HCT116 (cell line): ENCODE results near the gene KMT2C. TPM values are rescaled to one million over a fixed set of nuclear protein-coding genes. Genes with fewer than 3 reads are reported as not detected.
"Not testable (repeated sequence)": the region's sequence is repeated elsewhere in the genome, so short reads cannot be mapped to it uniquely, and the experiment has no call there.

Experiments used
- ATAC-seq: fragments of 200-7000 bp; cut with Tn5 transposase; 2 replicates; pipeline ENCODE4 v1.9.1; 2020; ENCODE audit warnings: mild to moderate bottlenecking, moderate library complexity
- BruUV-seq: library from RNA; stranded (reverse); fragments of 400-500 nt; replicated peaks from 2 replicates; lab custom pipeline; 2021; lab: Mats Ljungman, UMichigan
- CTCF ChIA-PET: fragments of 300-600 bp; sonication (Branson Sonifier 250); formaldehyde crosslinking; loops from one replicate; lab custom pipeline; 2021; ENCODE audit warnings: antibody characterized with exemption; lab: Charles Lee
- POLR2A ChIA-PET: fragments of 300-600, 350-600 bp; sonication (Branson Sonifier 250); formaldehyde crosslinking; loops from one replicate; lab custom pipeline; 2021; ENCODE audit warnings: antibody characterized with exemption; lab: Charles Lee
- RAD21 ChIA-PET, 2 experiments: fragments of 300-600 bp; sonication (Branson Sonifier 250); formaldehyde crosslinking; loops; one replicate each; lab custom pipeline; 2023; ENCODE audit warnings: low total read pairs in 2 of 2; ENCODE audit not compliant: uncharacterized antibody in 2 of 2, unreplicated experiment in 2 of 2, low non-redundant PET in 1 of 2; lab: Charles Lee
- DNase-seq: peaks from one replicate; pipeline ENCODE4 v3.0.0-alpha.2; 2010; ENCODE audit warnings: low read depth, low spot score
- H2AFZ ChIP-seq: fragments of 200-600 bp; shearing (Covaris generic), sonication (generic); 2 replicates; pipeline ENCODE4 v1.6.1; 2017; ENCODE audit warnings: low read depth, mixed run types, mixed read lengths, antibody characterized with exemption, low read length; ENCODE audit not compliant: poor library complexity, severe bottlenecking
- H3K27ac ChIP-seq: 2 replicates; pipeline ENCODE4 v1.5.1; 2012; ENCODE audit warnings: low read depth, low read length
- H3K27me3 ChIP-seq: fragments of 200-600 bp; sonication (generic); 2 replicates; pipeline ENCODE4 v1.6.1; 2016; ENCODE audit warnings: mixed run types, low read length, mixed read lengths; ENCODE audit not compliant: insufficient read depth
- H3K36me3 ChIP-seq, 2 experiments: fragments of 200-500 bp in 1 of 2; fragments of 200-600 bp in 1 of 2; sonication (Bioruptor generic) in 1 of 2; sonication (generic) in 1 of 2; 2 replicates each; pipeline versions ENCODE4 v1.5.1 to v1.6.1; 2014 to 2016; ENCODE audit warnings: low read length in 2 of 2, inconsistent platforms in 1 of 2, mixed read lengths in 1 of 2, mixed run types in 1 of 2; ENCODE audit not compliant: insufficient read depth in 2 of 2, control insufficient read depth in 1 of 2
- H3K4me1 ChIP-seq, 2 experiments: fragments of 200-600 bp in 1 of 2; sonication (generic) in 1 of 2; 2 replicates each; pipeline versions ENCODE4 v1.5.1 to v1.6.1; 2012 to 2017; ENCODE audit warnings: low read length in 2 of 2, inconsistent platforms in 1 of 2, mild to moderate bottlenecking in 1 of 2, mixed read lengths in 1 of 2, mixed run types in 1 of 2, moderate library complexity in 1 of 2; ENCODE audit not compliant: insufficient read depth in 2 of 2, control insufficient read depth in 1 of 2
- H3K4me2 ChIP-seq: fragments of 200-600 bp; sonication (generic); 2 replicates; pipeline ENCODE4 v1.6.1; 2017; ENCODE audit warnings: mixed run types, low read length, mixed read lengths
- H3K4me3 ChIP-seq, 2 experiments: fragments of 200-600 bp in 1 of 2; sonication (generic) in 1 of 2; replicated peaks in 1 of 2; 2 replicates each; pipeline ENCODE4 v1.5.1; 2011 to 2016; ENCODE audit warnings: low read length in 2 of 2, control low read depth in 1 of 2, low read depth in 1 of 2, mild to moderate bottlenecking in 1 of 2, mixed read lengths in 1 of 2, mixed run types in 1 of 2
- H3K79me2 ChIP-seq: fragments of 200-600 bp; sonication (generic); 2 replicates; pipeline ENCODE4 v1.6.1; 2017; ENCODE audit warnings: mild to moderate bottlenecking, mixed run types, low read length, moderate library complexity, mixed read lengths; ENCODE audit not compliant: insufficient read depth
- H3K9ac ChIP-seq: fragments of 200-600 bp; sonication (generic); 2 replicates; pipeline ENCODE4 v1.6.1; 2016; ENCODE audit warnings: low read length, mixed read lengths
- H3K9me2 ChIP-seq: fragments of 200-600 bp; sonication (generic), shearing (Covaris generic); 2 replicates; pipeline ENCODE4 v1.6.1; 2017; ENCODE audit warnings: mixed run types, mild to moderate bottlenecking, moderate library complexity; ENCODE audit not compliant: insufficient read depth
- H3K9me3 ChIP-seq, 2 experiments: fragments of 200-500 bp in 1 of 2; fragments of 200-600 bp in 1 of 2; sonication (Bioruptor generic) in 1 of 2; sonication (generic) in 1 of 2; 2 replicates each; pipeline ENCODE4 v1.6.1; 2014 to 2017; ENCODE audit warnings: low read length in 2 of 2, mixed read lengths in 2 of 2, inconsistent platforms in 1 of 2, low read depth in 1 of 2, mild to moderate bottlenecking in 1 of 2, mixed run types in 1 of 2, moderate library complexity in 1 of 2; ENCODE audit not compliant: control insufficient read depth in 1 of 2, insufficient read depth in 1 of 2
- H4K20me1 ChIP-seq: fragments of 200-600 bp; sonication (generic), shearing (Covaris generic); 2 replicates; pipeline ENCODE4 v1.6.1; 2017; ENCODE audit warnings: mixed run types, mild to moderate bottlenecking, moderate library complexity; ENCODE audit not compliant: insufficient read depth
- intact Hi-C: fragments of 100-400 bp; cut with micrococcal nuclease; formaldehyde crosslinking; loops from 2 replicates; pipeline ENCODE4 v1.10.0; 2022
- total RNA-seq: library from RNA; stranded (reverse); gene quantifications from one replicate; pipeline ENCODE4 v1.2.1, GENCODE V29; 2021; ENCODE audit not compliant: unreplicated experiment

KMT2C gene
- total RNA-seq, 1 experiment from 2014 or later = 22.9 TPM

- H3K4me1 ChIP-seq, RAD21 ChIA-PET, H2AFZ ChIP-seq, BruUV-seq, POLR2A ChIA-PET, intact Hi-C loops, H3K27ac ChIP-seq, H4K20me1 ChIP-seq, CTCF ChIA-PET, H3K27me3 ChIP-seq, DNase-seq, ATAC-seq, H3K9ac ChIP-seq, H3K9me3 ChIP-seq, H3K9me2 ChIP-seq, H3K4me2 ChIP-seq, H3K36me3 ChIP-seq, H3K79me2 ChIP-seq, H3K4me3 ChIP-seq: not testable (repeated sequence)
Observed at GRCh38 chr7:152262146-152262545, 173.7 kb downstream of the KMT2C start.

- DNase-seq, H3K36me3 ChIP-seq, POLR2A ChIA-PET, H4K20me1 ChIP-seq, H3K27me3 ChIP-seq, H3K4me2 ChIP-seq, CTCF ChIA-PET, H3K4me1 ChIP-seq, H2AFZ ChIP-seq, H3K9me2 ChIP-seq, H3K79me2 ChIP-seq, H3K9me3 ChIP-seq, H3K27ac ChIP-seq, intact Hi-C loops, ATAC-seq, RAD21 ChIA-PET, BruUV-seq, H3K9ac ChIP-seq, H3K4me3 ChIP-seq: not testable (repeated sequence)
Observed at GRCh38 chr7:152259645-152260044, 176.2 kb downstream of the KMT2C start.

GRCh38 chr7:152247851-152248250, 188.0 kb downstream of the KMT2C start:
- BruUV-seq, CTCF ChIA-PET, H3K9me3 ChIP-seq, H3K79me2 ChIP-seq, H2AFZ ChIP-seq, H4K20me1 ChIP-seq, H3K9me2 ChIP-seq, ATAC-seq, H3K27me3 ChIP-seq, H3K4me2 ChIP-seq, intact Hi-C loops, H3K9ac ChIP-seq, H3K27ac ChIP-seq, RAD21 ChIA-PET, H3K4me3 ChIP-seq, POLR2A ChIA-PET, H3K4me1 ChIP-seq, DNase-seq, H3K36me3 ChIP-seq: not testable (repeated sequence)

GRCh38 chr7:152245417-152245816, 190.4 kb downstream of the KMT2C start:
- H3K9me2 ChIP-seq, H3K27ac ChIP-seq, CTCF ChIA-PET, intact Hi-C loops, H3K79me2 ChIP-seq, ATAC-seq, H3K27me3 ChIP-seq, H3K9me3 ChIP-seq, DNase-seq, H4K20me1 ChIP-seq, H3K4me3 ChIP-seq, BruUV-seq, H3K36me3 ChIP-seq, H3K4me1 ChIP-seq, POLR2A ChIA-PET, H3K4me2 ChIP-seq, H3K9ac ChIP-seq, H2AFZ ChIP-seq, RAD21 ChIA-PET: not testable (repeated sequence)

- POLR2A ChIA-PET, intact Hi-C loops: not testable (repeated sequence)
Observed at GRCh38 chr7:152243464-152243863, 192.3 kb downstream of the KMT2C start.

More at GRCh38 chr7:152243464-152243863, 192.3 kb downstream of the KMT2C start:
- H3K9me3 ChIP-seq, H3K4me1 ChIP-seq, H3K9ac ChIP-seq, CTCF ChIA-PET, H3K79me2 ChIP-seq, DNase-seq, RAD21 ChIA-PET, H3K9me2 ChIP-seq, H3K4me3 ChIP-seq, H3K27ac ChIP-seq, H4K20me1 ChIP-seq, H3K27me3 ChIP-seq, H3K4me2 ChIP-seq, H2AFZ ChIP-seq, H3K36me3 ChIP-seq, ATAC-seq, BruUV-seq: not testable (repeated sequence)
